HepG2 (cell line): ENCODE data around the gene PHACTR1. TPM values are rescaled to one million over a fixed set of nuclear protein-coding genes. Genes with fewer than 3 reads are reported as not detected.

ENCODE experiments used
- ATAC-seq: fragments of 200-7000 bp; cut with Tn5 transposase; 3 replicates; pipeline ENCODE4 v1.9.1; 2020; ENCODE audit warnings: mild to moderate bottlenecking, moderate library complexity
- BruUV-seq: library from RNA; stranded (reverse); fragments of 400-500 nt; replicated peaks from 2 replicates; lab custom pipeline; 2021; lab: Mats Ljungman, UMichigan
- CTCF ChIA-PET: fragments of 300-600 bp; formaldehyde crosslinking; extraction: SDS; loops from one replicate; lab custom pipeline; 2021; ENCODE audit warnings: low total read pairs, inconsistent platforms, low intra/inter-chr PET ratio; lab: Yijun Ruan, JAX
- POLR2A ChIA-PET: fragments of 350-600 bp; sonication (Branson Sonifier 250); formaldehyde crosslinking; loops from one replicate; lab custom pipeline; 2020; ENCODE audit warnings: antibody characterized with exemption, inconsistent platforms; lab: Yijun Ruan, JAX
- DNase-seq: peaks from one replicate; pipeline ENCODE4 v3.0.0-alpha.2; 2015; ENCODE audit warnings: low spot score
- FAIRE-seq: peaks from 3 replicates; lab custom pipeline; 2011; peaks lifted over from hg19 to GRCh38; lab: Jason Lieb, UNC
- H2AFZ ChIP-seq: one replicate; pipeline ENCODE4 v1.6.1; 2011; ENCODE audit warnings: low read length, inconsistent platforms
- H3K27ac ChIP-seq: fragments of 300-600 bp; 3 replicates; pipeline ENCODE4 v1.8.0; 2011; ENCODE audit warnings: mixed run types, mild to moderate bottlenecking, mixed read lengths, low read length, inconsistent platforms; ENCODE audit not compliant: insufficient read depth; ENCODE audit errors: extremely low read length
- H3K27me3 ChIP-seq, 2 experiments: fragments of 200-600 bp in 1 of 2; 2 replicates in 1 of 2; 3 replicates in 1 of 2; pipeline versions ENCODE4 v1.6.0 to v1.8.0; 2011; ENCODE audit warnings: low read length in 2 of 2, mild to moderate bottlenecking in 2 of 2, moderate library complexity in 2 of 2, inconsistent platforms in 1 of 2; ENCODE audit not compliant: insufficient read depth in 2 of 2, control insufficient read depth in 1 of 2
- H3K36me3 ChIP-seq, 2 experiments: fragments of 200-600 bp in 1 of 2; replicated peaks in 1 of 2; 2 replicates in 1 of 2; 3 replicates in 1 of 2; pipeline versions ENCODE4 v1.5.1 to v1.8.0; 2011; ENCODE audit warnings: low read length in 2 of 2, inconsistent platforms in 1 of 2; ENCODE audit not compliant: insufficient read depth in 2 of 2, control insufficient read depth in 1 of 2
- H3K4me1 ChIP-seq: 2 replicates; pipeline ENCODE4 v1.5.1; 2012; ENCODE audit warnings: low read length, inconsistent platforms; ENCODE audit not compliant: insufficient read depth
- H3K4me2 ChIP-seq: 2 replicates; pipeline ENCODE4 v1.6.0; 2011; ENCODE audit warnings: low read depth, low read length, inconsistent platforms
- H3K4me3 ChIP-seq, 3 experiments: fragments of 200-600 bp in 1 of 3; sonication (generic), shearing (Covaris generic) in 1 of 3; replicated peaks in 1 of 3; 2 replicates each; pipeline ENCODE4 v1.5.1; 2011 to 2016; ENCODE audit warnings: low read length in 3 of 3, inconsistent platforms in 2 of 3, low read depth in 2 of 3, mild to moderate bottlenecking in 2 of 3, control low read depth in 1 of 3, mixed read lengths in 1 of 3; ENCODE audit not compliant: insufficient read depth in 1 of 3
- H3K79me2 ChIP-seq: one replicate; pipeline ENCODE4 v1.6.1; 2011; ENCODE audit warnings: low read length, inconsistent platforms; ENCODE audit not compliant: insufficient read depth
- H3K9ac ChIP-seq: 2 replicates; pipeline ENCODE4 v1.6.0; 2011; ENCODE audit warnings: mild to moderate bottlenecking, low read depth, low read length, inconsistent platforms; ENCODE audit not compliant: insufficient read depth
- H3K9me3 ChIP-seq: 2 replicates; pipeline ENCODE4 v1.5.1; 2012; ENCODE audit warnings: mild to moderate bottlenecking, low read length
- H4K20me1 ChIP-seq: 2 replicates; pipeline ENCODE4 v1.6.0; 2011; ENCODE audit warnings: inconsistent platforms, mild to moderate bottlenecking, low read length, moderate library complexity; ENCODE audit not compliant: insufficient read depth
- HMG20A ChIP-seq: IDR thresholded peaks from 2 replicates; pipeline ENCODE4 v1.6.1; 2016; ENCODE audit warnings: borderline replicate concordance
- HMGXB3 ChIP-seq: sonication (generic); formaldehyde crosslinking; IDR thresholded peaks from 2 replicates; pipeline ENCODE4 v1.4.0; 2020; ENCODE audit warnings: missing genetic modification reagents, borderline replicate concordance
- KDM1A ChIP-seq: IDR thresholded peaks from 2 replicates; pipeline ENCODE4 v1.6.1; 2016; ENCODE audit warnings: missing compliant biosample characterization
- POLR2G ChIP-seq: fragments of 200-400 bp; formaldehyde crosslinking; IDR thresholded peaks from 2 replicates; pipeline ENCODE4 v1.6.1; 2018; ENCODE audit warnings: mild to moderate bottlenecking, low read depth, low read length, moderate library complexity
- TSC22D2 ChIP-seq: sonication (generic); formaldehyde crosslinking; IDR thresholded peaks from 2 replicates; pipeline ENCODE4 v1.5.1; 2020; ENCODE audit warnings: missing genetic modification reagents, mild to moderate bottlenecking, borderline replicate concordance
- ZBTB21 ChIP-seq: sonication (generic); formaldehyde crosslinking; IDR thresholded peaks from 2 replicates; pipeline ENCODE4 v1.4.0; 2020; ENCODE audit warnings: missing genetic modification reagents
- ZNF234 ChIP-seq: sonication (generic); formaldehyde crosslinking; conservative IDR thresholded peaks from 2 replicates; pipeline ENCODE4 v1.5.1; 2020; ENCODE audit warnings: mild to moderate bottlenecking, missing genetic modification reagents
- ZNF354B ChIP-seq: sonication (generic); formaldehyde crosslinking; IDR thresholded peaks from 2 replicates; pipeline ENCODE4 v1.8.0; 2022; ENCODE audit warnings: mild to moderate bottlenecking, missing genetic modification reagents
- ZNF761 ChIP-seq: sonication (generic); formaldehyde crosslinking; conservative IDR thresholded peaks from 2 replicates; pipeline ENCODE4 v1.4.0; 2020; ENCODE audit warnings: mild to moderate bottlenecking, missing genetic modification reagents
- ZNF776 ChIP-seq: sonication (generic); formaldehyde crosslinking; IDR thresholded peaks from 2 replicates; pipeline ENCODE4 v1.4.0; 2020; ENCODE audit warnings: mild to moderate bottlenecking, missing genetic modification reagents
- ZNF850 ChIP-seq: sonication (generic); formaldehyde crosslinking; conservative IDR thresholded peaks from 2 replicates; pipeline ENCODE4 v1.9.0; 2021; ENCODE audit warnings: mild to moderate bottlenecking, missing genetic modification reagents
- ZNF879 ChIP-seq: sonication (generic); formaldehyde crosslinking; IDR thresholded peaks from 2 replicates; pipeline ENCODE4 v1.8.1; 2023; ENCODE audit warnings: missing genetic modification reagents
- ZSCAN25 ChIP-seq: sonication (generic); formaldehyde crosslinking; IDR thresholded peaks from 2 replicates; pipeline ENCODE4 v1.8.0; 2022; ENCODE audit warnings: mild to moderate bottlenecking, missing genetic modification reagents
- WGBS: methylation state at CpG from one replicate; pipeline ENCODE4 v1.1.6; 2017; ENCODE audit warnings: low lambda C conversion rate; 5-methylcytosine and 5-hydroxymethylcytosine counted together
- in situ Hi-C: cut with HindIII; loops from 2 replicates; pipeline ENCODE4 v1.10.0; 2017; ENCODE audit warnings: low pct_unique_long_range_greater_than_20kb; ENCODE audit not compliant: extremely low pct_ligation_motif_present
- intact Hi-C: fragments of 100-400 bp; cut with micrococcal nuclease; formaldehyde crosslinking; loops from one replicate; pipeline ENCODE4 v1.10.0; 2022; ENCODE audit not compliant: unreplicated experiment
- polyA plus RNA-seq, 8 experiments: library from polyadenylated mRNA; depleted of rRNA in 3 of 8; stranded (reverse) in 7 of 8; unstranded in 1 of 8; fragments of >200 nt; fragmentation: Illumina TruSeq in 4 of 8; extraction: Trizol in 4 of 8; gene quantifications; 2 replicates each; pipeline versions ENCODE4 v1.2.1 to v1.2.3, GENCODE V29; 2011 to 2016; ENCODE audit warnings: low read depth in 4 of 8, missing spikeins in 1 of 8, mixed read lengths in 1 of 8; ENCODE audit not compliant: insufficient read depth in 1 of 8
- total RNA-seq, 5 experiments: library from RNA; depleted of rRNA; stranded (reverse); fragments of >200 nt; fragmentation: Illumina TruSeq; extraction: Trizol; gene quantifications; 2 replicates each; pipeline ENCODE4 v1.2.3, GENCODE V29; 2016; ENCODE audit warnings: low read depth in 1 of 5
- TF ChIP-seq, protein P1 (sequence below): sonication (generic); formaldehyde crosslinking; IDR thresholded peaks from 2 replicates; pipeline ENCODE4 v1.4.0; 2020; ENCODE audit warnings: mild to moderate bottlenecking, low read depth, missing genetic modification reagents

Gene PHACTR1
- total and polyA plus RNA-seq, 2 of the 13 experiments (the other 11 are each of a cell fraction or from before 2014, with no cell fraction given), result 0.09 TPM; not detected in 1

DNA sequence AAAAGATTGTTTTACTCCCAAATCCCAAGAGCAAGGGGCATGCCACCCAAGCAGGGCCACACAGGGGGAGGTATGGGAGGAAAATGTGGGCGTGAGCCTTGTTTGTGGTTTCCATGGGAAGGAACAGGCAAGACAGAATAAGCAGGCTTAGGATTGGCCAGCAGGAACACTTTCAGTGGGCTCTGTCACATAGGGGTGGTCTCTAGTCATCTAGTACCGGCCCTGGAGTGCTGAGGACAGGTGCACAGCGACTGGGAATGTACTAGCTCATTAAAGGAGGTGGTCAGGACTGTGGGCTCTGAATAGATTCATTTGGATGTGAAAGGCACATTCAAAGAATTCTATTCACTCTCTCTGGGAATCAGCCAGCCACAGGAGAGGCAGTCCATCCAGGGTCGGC is 436.2 kb downstream of the PHACTR1 start (continued):
- TF ChIP-seq, protein P1, sequence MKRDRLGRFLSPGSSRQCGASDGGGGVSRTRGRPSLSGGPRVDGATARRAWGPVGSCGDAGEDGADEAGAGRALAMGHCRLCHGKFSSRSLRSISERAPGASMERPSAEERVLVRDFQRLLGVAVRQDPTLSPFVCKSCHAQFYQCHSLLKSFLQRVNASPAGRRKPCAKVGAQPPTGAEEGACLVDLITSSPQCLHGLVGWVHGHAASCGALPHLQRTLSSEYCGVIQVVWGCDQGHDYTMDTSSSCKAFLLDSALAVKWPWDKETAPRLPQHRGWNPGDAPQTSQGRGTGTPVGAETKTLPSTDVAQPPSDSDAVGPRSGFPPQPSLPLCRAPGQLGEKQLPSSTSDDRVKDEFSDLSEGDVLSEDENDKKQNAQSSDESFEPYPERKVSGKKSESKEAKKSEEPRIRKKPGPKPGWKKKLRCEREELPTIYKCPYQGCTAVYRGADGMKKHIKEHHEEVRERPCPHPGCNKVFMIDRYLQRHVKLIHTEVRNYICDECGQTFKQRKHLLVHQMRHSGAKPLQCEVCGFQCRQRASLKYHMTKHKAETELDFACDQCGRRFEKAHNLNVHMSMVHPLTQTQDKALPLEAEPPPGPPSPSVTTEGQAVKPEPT (CRISPR knock-in tag), result no peak
- TF ChIP-seq ZNF879 (CRISPR knock-in tag) (no peak), POLR2G (no peak)

GRCh38 chr6:13156381-13156780 is 439.8 kb downstream of the PHACTR1 start:
- no peak overlapping the region for H3K4me3 ChIP-seq
- WGBS, result 29% methylated on average over 8 of the region's 8 CpGs
- no TSS peak for BruUV-seq
- ChIA-PET POLR2A (no interaction called here), CTCF (no interaction called here)
- H3K27me3 ChIP-seq, result peaks cover 4 to 17% of the 10 kb centered on the region in 2 experiments; a peak in 3 of 5 replicates
- intact Hi-C loops, result no loop called here
- H3K4me2 ChIP-seq, result no peak overlapping the region
- in situ Hi-C loops, result no loop called here
- no peaks in the 10 kb centered on the region for H3K79me2 ChIP-seq
- no peaks in the 10 kb centered on the region for H3K9me3 ChIP-seq
- DNase-seq (no peak), FAIRE-seq (no peak), ATAC-seq (no peak)
- no peak overlapping the region for H3K9ac ChIP-seq
- H3K4me1 ChIP-seq, result no peaks in the 10 kb centered on the region
- H3K27ac ChIP-seq, result no peak overlapping the region
- no peak overlapping the region for H2AFZ ChIP-seq
- no peaks in the 10 kb centered on the region for H4K20me1 ChIP-seq
- H3K36me3 ChIP-seq, result no peaks in the 10 kb centered on the region
- TF ChIP-seq HMG20A (CRISPR knock-in tag) (no peak), ZBTB21 (CRISPR knock-in tag) (no peak), ZNF354B (CRISPR knock-in tag) (no peak), ZNF761 (CRISPR knock-in tag) (no peak), KDM1A (CRISPR knock-in tag) (no peak), ZNF776 (CRISPR knock-in tag) (no peak), TSC22D2 (CRISPR knock-in tag) (no peak), ZNF234 (CRISPR knock-in tag) (no peak), ZSCAN25 (CRISPR knock-in tag) (no peak), HMGXB3 (CRISPR knock-in tag) (no peak), ZNF850 (no peak)
- TF ChIP-seq, all 625 proteins: peak for 0
